PC-3 (cell line): ENCODE results near the gene SEMA5A. TPM values are rescaled to one million over a fixed set of nuclear protein-coding genes. Genes with fewer than 3 reads are reported as not detected.
A peak's percentile ranks its signal among the peaks of the same experiment; 100 is the strongest.

Experiments
- ATAC-seq: fragments of 200-7000 bp; cut with Tn5 transposase; 2 replicates; pipeline ENCODE4 v1.9.1; 2020; ENCODE audit warnings: mild to moderate bottlenecking, moderate library complexity
- BruUV-seq: library from RNA; stranded (reverse); fragments of 400-500 nt; replicated peaks from 2 replicates; lab custom pipeline; 2021; lab: Mats Ljungman, UMichigan
- CTCF ChIA-PET: fragments of 300-600 bp; sonication (Branson Sonifier 250); formaldehyde crosslinking; loops from one replicate; lab custom pipeline; 2022; ENCODE audit warnings: antibody characterized with exemption; lab: Charles Lee
- POLR2A ChIA-PET: fragments of 300-600 bp; sonication (Branson Sonifier 250); formaldehyde crosslinking; loops from one replicate; lab custom pipeline; 2022; ENCODE audit warnings: antibody characterized with exemption; ENCODE audit not compliant: unreplicated experiment; lab: Charles Lee
- DNase-seq: peaks from one replicate; pipeline ENCODE4 v3.0.0-alpha.2; 2015
- H2AFZ ChIP-seq: fragments of 300-600 bp; sonication (generic); 2 replicates; pipeline ENCODE4 v1.6.0; 2016; ENCODE audit warnings: antibody characterized with exemption, low read length
- H3F3A ChIP-seq: fragments of 300-600 bp; sonication (generic); one replicate; pipeline ENCODE4 v1.6.0; 2017; ENCODE audit warnings: antibody characterized with exemption, low read length, control low read depth, mild to moderate bottlenecking; ENCODE audit not compliant: unreplicated experiment
- H3K27ac ChIP-seq: fragments of 300-600 bp; sonication (generic); 2 replicates; pipeline ENCODE4 v1.5.1; 2016; ENCODE audit warnings: mild to moderate bottlenecking, low read length
- H3K27me3 ChIP-seq: fragments of 300-600 bp; sonication (generic); 2 replicates; pipeline ENCODE4 v1.6.1; 2016; ENCODE audit warnings: low read length, mixed read lengths
- H3K36me3 ChIP-seq: fragments of 300-600 bp; sonication (generic); 2 replicates; pipeline ENCODE4 v1.6.1; 2016; ENCODE audit warnings: low read depth, mixed run types, low read length, mixed read lengths
- H3K4me1 ChIP-seq: fragments of 300-600 bp; sonication (generic); 2 replicates; pipeline ENCODE4 v1.5.1; 2016; ENCODE audit warnings: low read length; ENCODE audit not compliant: insufficient read depth
- H3K4me2 ChIP-seq: fragments of 300-600 bp; sonication (generic); 2 replicates; pipeline ENCODE4 v1.6.0; 2016; ENCODE audit warnings: low read length
- H3K4me3 ChIP-seq: fragments of 300-600 bp; sonication (generic); 2 replicates; pipeline ENCODE4 v1.5.1; 2016; ENCODE audit warnings: mild to moderate bottlenecking, low read length, mixed read lengths
- H3K79me2 ChIP-seq: fragments of 300-600 bp; sonication (generic); 2 replicates; pipeline ENCODE4 v1.6.1; 2017; ENCODE audit warnings: low read length, mixed read lengths
- H3K9ac ChIP-seq: fragments of 300-600 bp; sonication (generic); 2 replicates; pipeline ENCODE4 v1.6.0; 2016; ENCODE audit warnings: mild to moderate bottlenecking, low read length
- H3K9me2 ChIP-seq: fragments of 300-600 bp; sonication (generic); replicated peaks from 2 replicates; pipeline ENCODE4 v1.6.1; 2016; ENCODE audit warnings: mixed run types, low read length, mixed read lengths
- H3K9me3 ChIP-seq: fragments of 300-600 bp; sonication (generic); 2 replicates; pipeline ENCODE4 v1.6.1; 2016; ENCODE audit warnings: low read length, mixed read lengths
- H4K20me1 ChIP-seq: fragments of 300-600 bp; sonication (generic); 2 replicates; pipeline ENCODE4 v1.6.1; 2016; ENCODE audit warnings: low read length, mixed read lengths
- CTCF ChIP-seq: fragments of 300-600 bp; sonication (generic); conservative IDR thresholded peaks from 2 replicates; pipeline ENCODE4 v1.5.1; 2017; ENCODE audit warnings: antibody characterized with exemption, low read depth, mild to moderate bottlenecking, low read length
- EZH2 ChIP-seq: fragments of 300-600 bp; sonication (generic); IDR thresholded peaks from one replicate; pipeline ENCODE4 v1.6.1; 2017; ENCODE audit warnings: antibody characterized with exemption, mild to moderate bottlenecking, low read length; ENCODE audit not compliant: unreplicated experiment
- EZH2phosphoT487 ChIP-seq: fragments of 300-600 bp; sonication (generic); IDR thresholded peaks from 2 replicates; pipeline ENCODE4 v1.6.1; 2018; ENCODE audit warnings: mild to moderate bottlenecking, antibody characterized with exemption, low read length, borderline replicate concordance
- intact Hi-C: fragments of 100-400 bp; cut with micrococcal nuclease; formaldehyde crosslinking; loops from 2 replicates; pipeline ENCODE4 v1.9.0; 2023
- total RNA-seq: library from RNA; depleted of rRNA; stranded (reverse); fragments of >200 nt; gene quantifications from 2 replicates; pipeline ENCODE4 v1.2.3, GENCODE V29; 2014

The SEMA5A gene
- total RNA-seq, 1 experiment from 2014 or later: 4.4 TPM

- Histone ChIP-seq H2AFZ (peak overlapping the region; percentile 24), H3K4me2 (no peak overlapping the region), H3K79me2 (no peaks in the 10 kb centered on the region), H3K27me3 (no peaks in the 10 kb centered on the region), H3K9me3 (no peaks in the 10 kb centered on the region), H3K27ac (no peak overlapping the region), H4K20me1 (no peaks in the 10 kb centered on the region), H3F3A (no peaks in the 10 kb centered on the region), H3K36me3 (no peaks in the 10 kb centered on the region), H3K4me3 (no peak overlapping the region), H3K9ac (no peak overlapping the region), H3K9me2 (no peaks in the 10 kb centered on the region), H3K4me1 (peaks cover 9% of the 10 kb centered on the region; the same call in 1 of the 2 replicates)
- POLR2A ChIA-PET: no interaction called here
- intact Hi-C loops: no loop called here
- DNase-seq (no peak), ATAC-seq (peak; percentile 50)
- CTCF ChIA-PET: no interaction called here
- no peak for TF ChIP-seq CTCF
- no peak for TF ChIP-seq EZH2phosphoT487
- no peak for TF ChIP-seq EZH2
- BruUV-seq: no TSS peak
These were observed 114.2 kb downstream of the SEMA5A start for GRCh38 chr5:9431496-9432258.

GRCh38 chr5:9431151-9431495, 114.8 kb downstream of the SEMA5A start:
- H3K9ac ChIP-seq: no peak overlapping the region
- H3K79me2 ChIP-seq: no peaks in the 10 kb centered on the region
- H3K4me1 ChIP-seq: peaks cover 9% of the 10 kb centered on the region; the same call in 1 of the 2 replicates
- no peaks in the 10 kb centered on the region for H3F3A ChIP-seq
- no TSS peak for BruUV-seq
- no peaks in the 10 kb centered on the region for H3K36me3 ChIP-seq
- H2AFZ ChIP-seq: 0 out of 2 replicates have a peak overlapping the region, but pooled peaks have one; percentile 24
- H4K20me1 ChIP-seq: no peaks in the 10 kb centered on the region
- no peak overlapping the region for H3K4me3 ChIP-seq
- H3K9me3 ChIP-seq: no peaks in the 10 kb centered on the region
- H3K4me2 ChIP-seq: no peak overlapping the region
- ATAC-seq (no peak), DNase-seq (no peak)
- CTCF ChIA-PET: no interaction called here
- intact Hi-C loops: no loop called here
- POLR2A ChIA-PET: interaction anchor here (0.7 kb wide), 1 partner anchor 48 kb away, joined by 10 read pairs; no protein-coding TSS in a partner anchor
- no peaks in the 10 kb centered on the region for H3K27me3 ChIP-seq
- TF ChIP-seq EZH2phosphoT487 (no peak), EZH2 (no peak), CTCF (no peak)
- H3K27ac ChIP-seq: no peak overlapping the region
- H3K9me2 ChIP-seq: no peaks in the 10 kb centered on the region

- Histone ChIP-seq H3K4me1 (peaks cover 9% of the 10 kb centered on the region; the same call in 1 of the 2 replicates), H3K9me3 (no peaks in the 10 kb centered on the region), H3K9me2 (no peaks in the 10 kb centered on the region), H3K36me3 (no peaks in the 10 kb centered on the region), H2AFZ (no peak overlapping the region), H3K9ac (no peak overlapping the region), H3F3A (no peaks in the 10 kb centered on the region), H3K27ac (no peak overlapping the region), H3K4me3 (no peak overlapping the region), H4K20me1 (no peaks in the 10 kb centered on the region), H3K27me3 (no peaks in the 10 kb centered on the region), H3K4me2 (no peak overlapping the region), H3K79me2 (no peaks in the 10 kb centered on the region)
- no peak for ATAC-seq
- CTCF ChIA-PET: no interaction called here
- intact Hi-C loops: no loop called here
- DNase-seq: no peak
- no peak for TF ChIP-seq EZH2
- BruUV-seq: no TSS peak
- POLR2A ChIA-PET: no interaction called here
These were observed 115.6 kb downstream of the SEMA5A start for GRCh38 chr5:9430306-9430705.
